HCT116 (cell line): ENCODE measurements around the gene LRRC73. TPM values are rescaled to one million over a fixed set of nuclear protein-coding genes. Genes with fewer than 3 reads are reported as not detected.

Experiments
- ATAC-seq: fragments of 200-7000 bp; cut with Tn5 transposase; 2 replicates; pipeline ENCODE4 v1.9.1; 2020; ENCODE audit warnings: mild to moderate bottlenecking, moderate library complexity
- BruUV-seq: library from RNA; stranded (reverse); fragments of 400-500 nt; replicated peaks from 2 replicates; lab custom pipeline; 2021; lab: Mats Ljungman, UMichigan
- CTCF ChIA-PET: fragments of 300-600 bp; sonication (Branson Sonifier 250); formaldehyde crosslinking; loops from one replicate; lab custom pipeline; 2021; ENCODE audit warnings: antibody characterized with exemption; lab: Charles Lee
- POLR2A ChIA-PET: fragments of 300-600, 350-600 bp; sonication (Branson Sonifier 250); formaldehyde crosslinking; loops from one replicate; lab custom pipeline; 2021; ENCODE audit warnings: antibody characterized with exemption; lab: Charles Lee
- RAD21 ChIA-PET, 2 experiments: fragments of 300-600 bp; sonication (Branson Sonifier 250); formaldehyde crosslinking; loops; one replicate each; lab custom pipeline; 2023; ENCODE audit warnings: low total read pairs in 2 of 2; ENCODE audit not compliant: uncharacterized antibody in 2 of 2, unreplicated experiment in 2 of 2, low non-redundant PET in 1 of 2; lab: Charles Lee
- DNase-seq: peaks from one replicate; pipeline ENCODE4 v3.0.0-alpha.2; 2010; ENCODE audit warnings: low read depth, low spot score
- H2AFZ ChIP-seq: fragments of 200-600 bp; shearing (Covaris generic), sonication (generic); 2 replicates; pipeline ENCODE4 v1.6.1; 2017; ENCODE audit warnings: low read depth, mixed run types, mixed read lengths, antibody characterized with exemption, low read length; ENCODE audit not compliant: poor library complexity, severe bottlenecking
- H3K27ac ChIP-seq: 2 replicates; pipeline ENCODE4 v1.5.1; 2012; ENCODE audit warnings: low read depth, low read length
- H3K27me3 ChIP-seq: fragments of 200-600 bp; sonication (generic); 2 replicates; pipeline ENCODE4 v1.6.1; 2016; ENCODE audit warnings: mixed run types, low read length, mixed read lengths; ENCODE audit not compliant: insufficient read depth
- H3K36me3 ChIP-seq, 2 experiments: fragments of 200-500 bp in 1 of 2; fragments of 200-600 bp in 1 of 2; sonication (Bioruptor generic) in 1 of 2; sonication (generic) in 1 of 2; 2 replicates each; pipeline versions ENCODE4 v1.5.1 to v1.6.1; 2014 to 2016; ENCODE audit warnings: low read length in 2 of 2, inconsistent platforms in 1 of 2, mixed read lengths in 1 of 2, mixed run types in 1 of 2; ENCODE audit not compliant: insufficient read depth in 2 of 2, control insufficient read depth in 1 of 2
- H3K4me1 ChIP-seq, 2 experiments: fragments of 200-600 bp in 1 of 2; sonication (generic) in 1 of 2; 2 replicates each; pipeline versions ENCODE4 v1.5.1 to v1.6.1; 2012 to 2017; ENCODE audit warnings: low read length in 2 of 2, inconsistent platforms in 1 of 2, mild to moderate bottlenecking in 1 of 2, mixed read lengths in 1 of 2, mixed run types in 1 of 2, moderate library complexity in 1 of 2; ENCODE audit not compliant: insufficient read depth in 2 of 2, control insufficient read depth in 1 of 2
- H3K4me2 ChIP-seq: fragments of 200-600 bp; sonication (generic); 2 replicates; pipeline ENCODE4 v1.6.1; 2017; ENCODE audit warnings: mixed run types, low read length, mixed read lengths
- H3K4me3 ChIP-seq, 2 experiments: fragments of 200-600 bp in 1 of 2; sonication (generic) in 1 of 2; replicated peaks in 1 of 2; 2 replicates each; pipeline ENCODE4 v1.5.1; 2011 to 2016; ENCODE audit warnings: low read length in 2 of 2, control low read depth in 1 of 2, low read depth in 1 of 2, mild to moderate bottlenecking in 1 of 2, mixed read lengths in 1 of 2, mixed run types in 1 of 2
- H3K79me2 ChIP-seq: fragments of 200-600 bp; sonication (generic); 2 replicates; pipeline ENCODE4 v1.6.1; 2017; ENCODE audit warnings: mild to moderate bottlenecking, mixed run types, low read length, moderate library complexity, mixed read lengths; ENCODE audit not compliant: insufficient read depth
- H3K9ac ChIP-seq: fragments of 200-600 bp; sonication (generic); 2 replicates; pipeline ENCODE4 v1.6.1; 2016; ENCODE audit warnings: low read length, mixed read lengths
- H3K9me2 ChIP-seq: fragments of 200-600 bp; sonication (generic), shearing (Covaris generic); 2 replicates; pipeline ENCODE4 v1.6.1; 2017; ENCODE audit warnings: mixed run types, mild to moderate bottlenecking, moderate library complexity; ENCODE audit not compliant: insufficient read depth
- H3K9me3 ChIP-seq, 2 experiments: fragments of 200-500 bp in 1 of 2; fragments of 200-600 bp in 1 of 2; sonication (Bioruptor generic) in 1 of 2; sonication (generic) in 1 of 2; 2 replicates each; pipeline ENCODE4 v1.6.1; 2014 to 2017; ENCODE audit warnings: low read length in 2 of 2, mixed read lengths in 2 of 2, inconsistent platforms in 1 of 2, low read depth in 1 of 2, mild to moderate bottlenecking in 1 of 2, mixed run types in 1 of 2, moderate library complexity in 1 of 2; ENCODE audit not compliant: control insufficient read depth in 1 of 2, insufficient read depth in 1 of 2
- H4K20me1 ChIP-seq: fragments of 200-600 bp; sonication (generic), shearing (Covaris generic); 2 replicates; pipeline ENCODE4 v1.6.1; 2017; ENCODE audit warnings: mixed run types, mild to moderate bottlenecking, moderate library complexity; ENCODE audit not compliant: insufficient read depth
- ATF3 ChIP-seq: IDR thresholded peaks from 2 replicates; pipeline ENCODE4 v1.6.1; 2012
- CBX3 ChIP-seq: IDR thresholded peaks from 2 replicates; pipeline ENCODE4 v1.6.1; 2012; ENCODE audit warnings: low read depth
- CEBPB ChIP-seq: IDR thresholded peaks from 2 replicates; pipeline ENCODE4 v1.6.1; 2012; ENCODE audit warnings: low read depth
- ELF1 ChIP-seq: IDR thresholded peaks from 2 replicates; pipeline ENCODE4 v1.6.1; 2012; ENCODE audit warnings: low read depth, borderline replicate concordance
- RAD21 ChIP-seq: IDR thresholded peaks from 2 replicates; pipeline ENCODE4 v1.6.1; 2012; ENCODE audit warnings: low read depth, mild to moderate bottlenecking
- SIN3A ChIP-seq: IDR thresholded peaks from 2 replicates; pipeline ENCODE4 v1.6.1; 2012; ENCODE audit warnings: low read depth
- SRF ChIP-seq: IDR thresholded peaks from 2 replicates; pipeline ENCODE4 v1.6.1; 2012; ENCODE audit warnings: low read depth
- ZFX ChIP-seq: fragments of 450-650 bp; IDR thresholded peaks from 2 replicates; pipeline ENCODE4 v1.6.1; 2017
- intact Hi-C: fragments of 100-400 bp; cut with micrococcal nuclease; formaldehyde crosslinking; loops from 2 replicates; pipeline ENCODE4 v1.10.0; 2022
- total RNA-seq: library from RNA; stranded (reverse); gene quantifications from one replicate; pipeline ENCODE4 v1.2.1, GENCODE V29; 2021; ENCODE audit not compliant: unreplicated experiment
- TF ChIP-seq, protein P1 (sequence below): IDR thresholded peaks from 2 replicates; pipeline ENCODE4 v1.6.1; 2011; ENCODE audit warnings: mild to moderate bottlenecking, low read length, moderate library complexity; ENCODE audit not compliant: insufficient replicate concordance; ENCODE audit errors: extremely low read depth
- TF ChIP-seq, protein P2 (sequence below), 3 experiments: fragments of 200-600 bp in 1 of 3; sonication (generic) in 1 of 3; IDR thresholded peaks in 2 of 3; conservative IDR thresholded peaks in 1 of 3; 2 replicates each; pipeline ENCODE4 v1.5.1; 2012 to 2017; ENCODE audit warnings: low read depth in 2 of 3, low read length in 2 of 3, antibody characterized with exemption in 1 of 3, borderline replicate concordance in 1 of 3, control low read depth in 1 of 3, mild to moderate bottlenecking in 1 of 3, mixed read lengths in 1 of 3, mixed run types in 1 of 3, moderate library complexity in 1 of 3; ENCODE audit not compliant: insufficient read depth in 1 of 3

Gene LRRC73
- total RNA-seq, 1 experiment from 2014 or later: 1.2 TPM

GRCh38 chr6:43494321-43494720 is 15.8 kb downstream of the LRRC73 start:
- no peak overlapping the region for H2AFZ ChIP-seq
- no peak for ATAC-seq
- H4K20me1 ChIP-seq: no peaks in the 10 kb centered on the region
- no peak for DNase-seq
- TF ChIP-seq, protein P1, sequence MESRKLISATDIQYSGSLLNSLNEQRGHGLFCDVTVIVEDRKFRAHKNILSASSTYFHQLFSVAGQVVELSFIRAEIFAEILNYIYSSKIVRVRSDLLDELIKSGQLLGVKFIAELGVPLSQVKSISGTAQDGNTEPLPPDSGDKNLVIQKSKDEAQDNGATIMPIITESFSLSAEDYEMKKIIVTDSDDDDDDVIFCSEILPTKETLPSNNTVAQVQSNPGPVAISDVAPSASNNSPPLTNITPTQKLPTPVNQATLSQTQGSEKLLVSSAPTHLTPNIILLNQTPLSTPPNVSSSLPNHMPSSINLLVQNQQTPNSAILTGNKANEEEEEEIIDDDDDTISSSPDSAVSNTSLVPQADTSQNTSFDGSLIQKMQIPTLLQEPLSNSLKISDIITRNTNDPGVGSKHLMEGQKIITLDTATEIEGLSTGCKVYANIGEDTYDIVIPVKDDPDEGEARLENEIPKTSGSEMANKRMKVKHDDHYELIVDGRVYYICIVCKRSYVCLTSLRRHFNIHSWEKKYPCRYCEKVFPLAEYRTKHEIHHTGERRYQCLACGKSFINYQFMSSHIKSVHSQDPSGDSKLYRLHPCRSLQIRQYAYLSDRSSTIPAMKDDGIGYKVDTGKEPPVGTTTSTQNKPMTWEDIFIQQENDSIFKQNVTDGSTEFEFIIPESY: no peak
- H3K27me3 ChIP-seq: no peaks in the 10 kb centered on the region
- ChIA-PET CTCF (interaction anchor here (0.6 to 3.1 kb wide), 4 partner anchors 12 to 232 kb away, joined by 3 to 24 read pairs (median 15); no protein-coding TSS in a partner anchor), RAD21 (no interaction called here), POLR2A (interaction anchor here (1.3 kb wide), 1 partner anchor 14 kb away, joined by 5 read pairs; no protein-coding TSS in a partner anchor)
- peak overlapping the region; percentile 76; the same call in 1 of the 2 replicates for H3K4me2 ChIP-seq
- peaks cover 4 to 22% of the 10 kb centered on the region in 2 experiments; a peak in 3 of 4 replicates for H3K36me3 ChIP-seq
- no peaks in the 10 kb centered on the region for H3K9me3 ChIP-seq
- no peaks in the 10 kb centered on the region for H3K9me2 ChIP-seq
- peaks cover 27 to 50% of the 10 kb centered on the region in 2 experiments for H3K4me1 ChIP-seq
- intact Hi-C loops: no loop called here
- no peak overlapping the region for H3K27ac ChIP-seq
- H3K9ac ChIP-seq: no peak overlapping the region
- H3K79me2 ChIP-seq: peaks cover 44% of the 10 kb centered on the region
- H3K4me3 ChIP-seq: no peak overlapping the region
- BruUV-seq: no TSS peak

- no peak overlapping the region for H3K27ac ChIP-seq
- CTCF ChIA-PET: interaction anchor here (0.6 to 3.1 kb wide), 6 partner anchors 12 to 158 kb away, joined by 3 to 24 read pairs (median 6); no protein-coding TSS in a partner anchor
- H3K79me2 ChIP-seq: peaks cover 49% of the 10 kb centered on the region
- H3K9me2 ChIP-seq: no peaks in the 10 kb centered on the region
- peak overlapping the region; percentile 11; the same call in 1 of the 2 replicates for H3K9ac ChIP-seq
- RAD21 ChIA-PET: no interaction called here
- intact Hi-C loops: no loop called here
- no peak overlapping the region for H2AFZ ChIP-seq
- H3K9me3 ChIP-seq: no peaks in the 10 kb centered on the region
- H4K20me1 ChIP-seq: no peaks in the 10 kb centered on the region
- H3K4me3 ChIP-seq: no peak overlapping the region
- DNase-seq: no peak
- peaks cover under 1 to 17% of the 10 kb centered on the region in 2 experiments; a peak in 3 of 4 replicates for H3K36me3 ChIP-seq
- BruUV-seq: no TSS peak
- H3K4me1 ChIP-seq: peaks cover 27 to 50% of the 10 kb centered on the region in 2 experiments
- no peaks in the 10 kb centered on the region for H3K27me3 ChIP-seq
- no peak overlapping the region for H3K4me2 ChIP-seq
- ATAC-seq: no peak
- POLR2A ChIA-PET: interaction anchor here (1.3 kb wide), 1 partner anchor 14 kb away, joined by 5 read pairs; no protein-coding TSS in a partner anchor
- TF ChIP-seq, protein P1: no peak
- TF ChIP-seq ZFX (no peak), SIN3A (no peak), ELF1 (no peak), ATF3 (no peak), CEBPB (no peak), SRF (no peak), CBX3 (no peak), RAD21 (no peak)
- TF ChIP-seq, protein P2, sequence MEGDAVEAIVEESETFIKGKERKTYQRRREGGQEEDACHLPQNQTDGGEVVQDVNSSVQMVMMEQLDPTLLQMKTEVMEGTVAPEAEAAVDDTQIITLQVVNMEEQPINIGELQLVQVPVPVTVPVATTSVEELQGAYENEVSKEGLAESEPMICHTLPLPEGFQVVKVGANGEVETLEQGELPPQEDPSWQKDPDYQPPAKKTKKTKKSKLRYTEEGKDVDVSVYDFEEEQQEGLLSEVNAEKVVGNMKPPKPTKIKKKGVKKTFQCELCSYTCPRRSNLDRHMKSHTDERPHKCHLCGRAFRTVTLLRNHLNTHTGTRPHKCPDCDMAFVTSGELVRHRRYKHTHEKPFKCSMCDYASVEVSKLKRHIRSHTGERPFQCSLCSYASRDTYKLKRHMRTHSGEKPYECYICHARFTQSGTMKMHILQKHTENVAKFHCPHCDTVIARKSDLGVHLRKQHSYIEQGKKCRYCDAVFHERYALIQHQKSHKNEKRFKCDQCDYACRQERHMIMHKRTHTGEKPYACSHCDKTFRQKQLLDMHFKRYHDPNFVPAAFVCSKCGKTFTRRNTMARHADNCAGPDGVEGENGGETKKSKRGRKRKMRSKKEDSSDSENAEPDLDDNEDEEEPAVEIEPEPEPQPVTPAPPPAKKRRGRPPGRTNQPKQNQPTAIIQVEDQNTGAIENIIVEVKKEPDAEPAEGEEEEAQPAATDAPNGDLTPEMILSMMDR (IDR thresholded peaks at IDR 0.05 in 2 of 3, conservative IDR thresholded peaks at IDR 0.05 in 1 of 3; ENCODE audit: borderline replicate concordance in 1 of 3, insufficient read depth in 1 of 3, low read depth in 2 of 3, low read length in 2 of 3): no peak
Measured at GRCh38 chr6:43493833-43494232, 16.3 kb downstream of the LRRC73 start.
